Islet of Langerhans (tissue), 1 donor: Measurements from ENCODE around the gene FOXD4L3.
"Not testable (repeated sequence)": the region's sequence is repeated elsewhere in the genome, so short reads cannot be mapped to it uniquely, and the experiment has no call there.

Source experiments
- FAIRE-seq: peaks from one replicate; lab custom pipeline; 2011; peaks lifted over from hg19 to GRCh38; lab: Jason Lieb, UNC

The FOXD4L3 gene

DNA sequence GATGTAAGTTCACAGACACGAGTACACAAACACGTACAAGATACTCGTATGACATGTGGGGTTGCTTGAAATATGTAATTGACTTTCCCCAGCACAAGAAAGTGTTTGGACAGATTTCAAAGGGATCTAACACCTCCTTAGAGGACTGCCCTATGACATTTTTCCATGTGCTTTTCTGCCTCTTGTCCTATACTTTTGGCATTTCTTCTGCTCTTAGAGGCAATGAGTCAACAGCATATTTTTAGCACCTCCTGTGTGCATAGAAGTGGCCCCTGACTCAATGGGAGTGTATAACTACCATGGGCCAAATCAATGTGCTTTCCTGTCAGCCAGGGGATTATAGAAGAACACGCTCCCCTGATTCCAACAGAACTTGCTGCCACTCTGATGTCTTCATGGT lies 49.0 kb downstream of the FOXD4L3 start:
- FAIRE-seq = not testable (repeated sequence)
